HG02759 (cell line): ENCODE results near the gene TMEFF2.

ENCODE experiments used
- ATAC-seq: cut with Tn5 transposase; IDR thresholded peaks from one replicate; pipeline ENCODE4 v1.9.1; 2021; ENCODE audit warnings: mild to moderate bottlenecking, moderate library complexity; ENCODE audit not compliant: unreplicated experiment

TMEFF2 gene

GRCh38 chr2:192186806-192187205 is 7.9 kb downstream of the TMEFF2 start:
- no peak for ATAC-seq

GRCh38 chr2:192184349-192184748 is 10.4 kb downstream of the TMEFF2 start:
- ATAC-seq, result no peak

- no peak for ATAC-seq
Measured at GRCh38 chr2:192183296-192183695, 11.4 kb downstream of the TMEFF2 start.

GRCh38 chr2:192166946-192167345 is 27.8 kb downstream of the TMEFF2 start:
- ATAC-seq, result no peak

DNA sequence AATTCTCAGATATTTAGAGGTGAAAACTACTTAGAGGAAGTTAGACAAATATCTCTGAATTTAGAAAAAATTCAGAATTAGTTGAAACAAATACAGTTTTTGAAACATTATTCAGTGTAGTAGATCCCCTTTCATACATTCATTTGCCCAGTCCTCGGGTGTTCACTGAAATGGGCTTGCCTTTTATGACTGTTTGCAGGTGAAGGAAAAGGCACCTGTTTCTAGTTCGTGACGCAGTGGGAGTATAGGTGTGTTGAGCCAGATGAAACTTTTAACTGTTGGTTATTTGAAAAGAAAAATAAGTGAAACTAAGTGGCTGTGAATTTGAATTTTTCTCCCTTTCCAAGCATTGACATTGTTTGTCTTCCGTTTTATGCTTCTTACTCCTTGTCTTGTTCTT is 28.9 kb downstream of the TMEFF2 start:
- ATAC-seq, result no peak

GRCh38 chr2:192162392-192163042 is 32.2 kb downstream of the TMEFF2 start:
- peak; percentile 85 for ATAC-seq

DNA sequence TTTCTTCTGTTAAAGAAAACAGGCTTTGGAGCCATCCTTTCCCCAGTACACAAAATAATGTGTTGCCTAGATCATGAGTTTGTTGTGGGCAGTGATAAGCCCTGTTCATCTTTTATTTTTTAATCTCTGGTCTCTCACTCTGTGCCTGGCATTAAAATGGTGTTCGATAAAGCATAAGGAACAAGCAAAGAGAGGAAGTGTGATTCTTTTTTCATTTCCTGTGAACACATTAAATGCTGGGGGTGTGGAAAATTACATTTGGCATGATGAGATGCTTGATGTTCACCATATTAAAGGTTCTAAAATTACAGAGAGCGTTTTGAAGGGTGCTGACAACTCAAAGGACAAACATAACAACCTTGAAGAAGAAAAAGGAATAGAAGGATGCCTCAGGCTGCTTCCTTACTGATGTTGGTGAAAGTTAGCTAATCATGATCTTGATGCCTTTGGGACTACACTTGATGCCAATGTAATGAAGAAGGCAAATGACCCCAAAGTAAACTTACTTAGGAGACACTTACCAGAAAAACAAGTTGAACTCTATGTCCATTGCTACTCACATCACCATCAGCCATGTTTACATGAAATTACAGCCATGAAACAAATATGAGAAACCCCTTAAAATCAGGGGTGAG is 33.0 kb downstream of the TMEFF2 start:
- peak; percentile 6 for ATAC-seq

DNA sequence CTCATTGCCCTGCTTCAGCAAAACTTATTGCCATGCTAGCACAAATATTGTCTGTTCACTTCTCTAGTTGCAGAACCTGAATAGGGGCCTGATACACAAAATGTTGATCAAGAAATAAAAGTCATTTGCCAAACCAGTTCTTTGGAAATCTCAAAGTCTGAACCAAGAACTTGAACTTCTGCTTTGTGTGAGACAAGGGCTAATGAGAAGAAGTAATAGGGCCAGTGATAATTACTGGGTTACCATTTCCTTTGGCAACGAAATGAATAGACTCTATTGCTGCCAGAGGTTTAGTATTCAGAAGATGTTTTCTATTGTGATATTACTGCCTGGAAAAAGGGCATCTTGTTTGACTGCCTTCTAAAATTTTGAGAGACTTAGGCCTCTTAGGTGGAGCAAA is 35.0 kb downstream of the TMEFF2 start:
- ATAC-seq, result no peak

DNA sequence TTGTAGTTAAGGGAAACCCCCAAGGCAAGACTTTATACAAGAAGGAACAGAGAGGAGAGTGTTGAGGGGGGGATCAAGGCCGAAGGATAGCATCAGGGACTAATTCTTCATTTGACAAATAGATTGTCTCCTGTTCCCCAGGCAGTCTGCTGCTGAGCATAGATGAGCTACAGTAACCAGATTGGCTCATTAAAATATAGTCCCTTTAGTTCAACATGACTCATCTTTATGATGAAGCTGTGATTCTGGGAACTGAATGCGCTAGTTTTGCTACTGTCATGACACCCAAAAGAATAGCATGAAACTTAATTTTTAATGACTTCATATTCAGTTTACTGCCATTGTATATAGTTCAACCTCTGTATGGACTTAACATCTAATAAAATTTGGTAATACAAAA is 35.5 kb downstream of the TMEFF2 start:
- no peak for ATAC-seq

GRCh38 chr2:192157776-192158175 is 37.0 kb downstream of the TMEFF2 start:
- no peak for ATAC-seq

DNA sequence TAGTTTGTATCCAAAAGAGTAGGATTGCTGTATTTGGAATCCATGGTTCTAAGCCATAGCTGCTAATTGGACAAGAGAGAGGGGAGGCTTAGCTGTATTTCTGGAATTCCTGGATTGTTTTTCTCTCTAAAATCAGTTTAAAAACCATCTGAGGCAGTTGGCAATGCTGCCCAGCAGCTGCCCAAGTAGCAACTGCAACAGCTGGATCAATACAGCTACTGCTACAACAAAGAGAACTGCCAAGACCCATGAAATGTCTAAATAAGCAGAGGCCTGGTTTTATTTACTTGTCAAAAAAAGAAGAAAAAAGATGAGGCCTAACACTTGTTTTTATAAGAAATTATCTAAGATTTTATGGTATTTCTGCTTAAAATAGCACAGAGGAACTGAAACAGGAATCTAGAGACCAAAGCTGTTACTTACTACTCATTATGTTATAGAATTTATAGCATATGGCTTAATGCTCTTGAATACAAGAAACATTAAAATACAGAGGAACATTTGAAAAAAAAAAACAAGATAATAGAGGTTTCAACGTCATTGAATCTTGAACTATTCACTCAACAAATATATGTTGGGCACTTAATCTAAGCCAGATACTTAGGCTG is 39.1 kb downstream of the TMEFF2 start:
- no peak for ATAC-seq

DNA sequence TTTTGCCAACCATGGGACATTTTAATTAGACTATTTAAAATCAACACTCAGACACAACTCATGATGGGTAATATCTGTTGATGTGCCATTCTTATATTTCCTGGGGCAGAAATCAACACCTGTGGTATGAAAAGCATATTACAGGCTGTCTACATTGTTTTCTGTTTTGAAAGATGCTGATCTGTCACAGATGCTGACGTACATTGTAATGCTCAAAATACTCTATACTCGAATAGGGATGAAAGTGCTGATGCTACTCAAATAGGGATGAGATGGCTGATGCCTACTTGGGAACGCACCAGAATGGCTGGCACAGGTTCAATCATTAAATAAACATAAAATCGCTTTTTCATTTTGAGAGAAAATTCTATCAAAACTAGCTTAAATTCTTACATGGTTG is 41.2 kb downstream of the TMEFF2 start:
- ATAC-seq, result no peak

- peak; percentile 44 for ATAC-seq
Measured at GRCh38 chr2:192151853-192152252, 42.9 kb downstream of the TMEFF2 start.

DNA sequence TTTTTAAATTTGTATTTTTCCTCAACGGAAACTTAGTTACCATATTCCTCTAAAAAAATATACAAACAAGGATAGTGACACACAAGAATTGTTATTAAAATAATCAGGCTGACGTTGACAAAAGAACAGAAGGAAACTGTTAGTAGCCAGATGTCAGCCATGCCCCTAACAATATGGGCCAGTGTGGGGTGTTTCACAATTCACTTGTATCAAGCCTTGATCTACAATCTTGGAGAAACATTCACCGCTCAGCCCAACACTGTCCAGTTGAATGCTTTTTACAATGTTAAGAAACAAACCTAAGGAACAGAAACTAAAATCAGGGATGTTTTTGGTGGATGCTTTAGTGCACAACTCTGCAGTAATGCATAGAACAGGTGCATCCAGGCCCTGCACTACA is 44.6 kb downstream of the TMEFF2 start:
- no peak for ATAC-seq

DNA sequence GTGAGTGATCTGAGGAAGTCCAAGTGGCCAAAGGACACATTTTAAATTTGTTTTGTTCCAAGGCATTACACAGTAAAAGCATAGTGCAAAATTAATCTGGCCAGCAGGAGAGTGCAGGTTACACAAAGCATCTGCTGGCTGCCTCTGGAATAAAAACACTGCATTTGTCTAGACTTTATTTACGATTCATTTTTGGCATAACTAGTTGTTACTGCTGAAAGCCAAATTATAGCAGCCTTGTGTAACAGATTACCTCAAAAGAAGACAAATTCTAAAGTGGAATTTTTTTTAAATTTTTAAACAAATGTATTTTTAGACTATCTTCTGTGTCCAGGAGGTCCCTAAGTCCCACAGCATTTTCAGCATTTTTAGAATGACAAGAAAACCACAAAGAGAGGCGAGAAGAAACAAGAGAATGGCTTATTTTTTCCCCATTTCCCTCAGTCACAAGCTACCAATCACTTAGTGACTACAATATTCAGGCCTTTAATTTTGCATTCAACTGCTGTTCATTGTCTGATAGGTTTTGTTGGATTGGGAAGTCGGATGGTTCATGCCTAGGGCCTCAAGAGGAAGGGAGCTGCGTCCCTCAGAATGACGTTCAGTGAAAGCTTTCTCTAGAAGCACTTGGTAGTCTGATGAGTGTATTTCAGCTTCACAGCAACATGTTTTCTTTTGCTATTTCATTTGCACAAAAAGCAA is 46.0 kb downstream of the TMEFF2 start:
- no peak for ATAC-seq

- ATAC-seq, result no peak
Measured at GRCh38 chr2:192148241-192148619, 46.5 kb downstream of the TMEFF2 start.

GRCh38 chr2:192146069-192147015 is 48.4 kb downstream of the TMEFF2 start:
- ATAC-seq, result no peak

GRCh38 chr2:192145496-192145895 is 49.2 kb downstream of the TMEFF2 start:
- no peak for ATAC-seq

DNA sequence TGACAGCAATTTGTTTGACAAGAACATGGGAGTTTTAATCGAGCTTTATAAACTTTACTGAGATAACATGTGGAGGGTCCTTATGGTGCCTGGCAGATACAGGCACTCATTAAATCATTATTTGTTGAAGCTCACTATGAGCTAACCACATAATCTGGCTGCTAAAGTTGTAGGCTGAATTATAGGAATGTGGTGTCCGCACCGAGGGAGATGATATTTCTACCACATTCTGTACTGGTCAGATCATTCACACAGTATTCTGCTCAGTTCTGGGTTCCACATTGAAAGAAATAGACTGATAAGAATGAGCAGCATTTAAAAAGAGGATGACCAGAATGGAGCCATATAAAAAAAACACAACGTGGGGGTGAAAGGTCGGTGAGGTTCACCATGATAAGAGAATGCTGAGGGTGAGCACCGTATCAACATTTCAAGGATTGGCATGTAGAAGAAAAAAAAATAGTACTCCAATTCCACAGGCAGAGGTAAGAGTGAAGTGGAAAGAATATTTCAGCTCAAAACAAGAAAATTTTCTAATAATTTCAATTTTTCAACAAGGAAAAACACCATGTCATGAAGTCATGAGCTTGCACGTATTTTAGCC is 54.4 kb downstream of the TMEFF2 start:
- ATAC-seq, result no peak

- ATAC-seq, result no peak
Measured at GRCh38 chr2:192139813-192140212, 54.9 kb downstream of the TMEFF2 start.
